Liver (tissue), 9 donors: ENCODE data around the gene ABHD14A. TPM values are rescaled to one million over a fixed set of nuclear protein-coding genes. Genes with fewer than 3 reads are reported as not detected.

Source experiments
- DNase-seq: peaks from one replicate; pipeline ENCODE4 v3.0.0-alpha.2; 2017; ENCODE audit warnings: low spot score
- H3K27ac ChIP-seq, 2 donors: one replicate each; pipeline ENCODE4 v1.7.0; 2013; ENCODE audit warnings: inconsistent platforms in 2 of 2, low read length in 2 of 2, control low read depth in 1 of 2, low read depth in 1 of 2, mild to moderate bottlenecking in 1 of 2
- H3K27me3 ChIP-seq, 4 donors: one replicate each; pipeline versions ENCODE4 v1.6.1 to v1.7.0; 2013; ENCODE audit warnings: low read length in 3 of 4, inconsistent platforms in 1 of 4, mild to moderate bottlenecking in 1 of 4, moderate library complexity in 1 of 4; ENCODE audit not compliant: control insufficient read depth in 4 of 4, insufficient read depth in 4 of 4
- H3K36me3 ChIP-seq, 4 donors: one replicate each; pipeline versions ENCODE4 v1.6.1 to v1.7.0; 2013; ENCODE audit warnings: low read length in 3 of 4, mild to moderate bottlenecking in 3 of 4, low read depth in 1 of 4, moderate library complexity in 1 of 4; ENCODE audit not compliant: control insufficient read depth in 4 of 4, insufficient read depth in 3 of 4
- H3K4me1 ChIP-seq, 4 donors: one replicate each; pipeline versions ENCODE4 v1.6.1 to v1.7.0; 2013; ENCODE audit warnings: low read length in 3 of 4, mild to moderate bottlenecking in 3 of 4, moderate library complexity in 1 of 4; ENCODE audit not compliant: control insufficient read depth in 4 of 4, insufficient read depth in 4 of 4
- H3K4me3 ChIP-seq, 3 donors: one replicate each; pipeline versions ENCODE4 v1.6.1 to v1.7.0; 2013; ENCODE audit warnings: low read length in 3 of 3, control low read depth in 1 of 3, low read depth in 1 of 3, mild to moderate bottlenecking in 1 of 3
- H3K9ac ChIP-seq, 2 donors: one replicate each; pipeline ENCODE4 v1.7.0; 2013; ENCODE audit warnings: low read length in 2 of 2, mild to moderate bottlenecking in 2 of 2, moderate library complexity in 2 of 2, control low read depth in 1 of 2, low read depth in 1 of 2
- H3K9me3 ChIP-seq, 4 donors: one replicate each; pipeline versions ENCODE4 v1.6.1 to v1.7.0; 2013; ENCODE audit warnings: low read length in 3 of 4; ENCODE audit not compliant: control insufficient read depth in 4 of 4
- EGR1 ChIP-seq, 2 donors: IDR thresholded peaks; 2 replicates each; pipeline ENCODE4 v1.6.1; 2016 to 2018; ENCODE audit warnings: antibody characterized with exemption in 2 of 2, low read depth in 2 of 2
- GABPA ChIP-seq, 2 donors: IDR thresholded peaks in 1 of 2; conservative IDR thresholded peaks in 1 of 2; 2 replicates each; pipeline ENCODE4 v1.6.1; 2016; ENCODE audit warnings: antibody characterized with exemption in 2 of 2, mild to moderate bottlenecking in 1 of 2, moderate library complexity in 1 of 2
- HNF4A ChIP-seq, 2 donors: conservative IDR thresholded peaks; 2 replicates each; pipeline ENCODE4 v1.6.1; 2016; ENCODE audit warnings: antibody characterized with exemption in 2 of 2, mild to moderate bottlenecking in 2 of 2
- HNF4G ChIP-seq: IDR thresholded peaks from 2 replicates; pipeline ENCODE4 v1.6.1; 2016; ENCODE audit warnings: antibody characterized with exemption
- REST ChIP-seq: IDR thresholded peaks from 2 replicates; pipeline ENCODE4 v1.6.1; 2016; ENCODE audit warnings: antibody characterized with exemption, mild to moderate bottlenecking
- RXRA ChIP-seq, 2 donors: IDR thresholded peaks; 2 replicates each; pipeline ENCODE4 v1.6.1; 2017 to 2018; ENCODE audit warnings: antibody characterized with exemption in 2 of 2, mild to moderate bottlenecking in 1 of 2
- SP1 ChIP-seq: IDR thresholded peaks from 2 replicates; pipeline ENCODE4 v1.6.1; 2018; ENCODE audit warnings: antibody characterized with exemption, mild to moderate bottlenecking
- TAF1 ChIP-seq: conservative IDR thresholded peaks from 2 replicates; pipeline ENCODE4 v1.6.1; 2016; ENCODE audit warnings: antibody characterized with exemption, mild to moderate bottlenecking
- WGBS: extraction: QIAGEN DNeasy Blood & Tissue Kit; methylation state at CpG from one replicate; pipeline ENCODE4 v1.1.7; 2013; 5-methylcytosine and 5-hydroxymethylcytosine counted together
- polyA plus RNA-seq, 2 donors: library from polyadenylated mRNA; stranded (reverse) in 1 of 2; unstranded in 1 of 2; fragments of 200-250 nt in 1 of 2; fragments of >200 nt in 1 of 2; fragmentation: Nextera tagmentation in 1 of 2; extraction: Ambion mirVana in 1 of 2; gene quantifications; one replicate each; pipeline versions ENCODE4 v1.2.1 to v1.2.3, GENCODE V29; 2013 to 2015
- total RNA-seq, 2 donors: library from RNA; depleted of rRNA; stranded (reverse); fragments of >200 nt; gene quantifications; one replicate each; pipeline ENCODE4 v1.2.3, GENCODE V29; 2014
- TF ChIP-seq, protein P1 (sequence below): IDR thresholded peaks from 2 replicates; pipeline ENCODE4 v1.6.1; 2016; ENCODE audit warnings: antibody characterized with exemption
- donor health status: healthy.
- donor health status: healthy.
- donor health status: healthy.
- donor health status: healthy.
- donor health status: healthy.

Gene ABHD14A
- total RNA-seq (10 to 100 TPM in 1 of 2 donors, 1 to 10 TPM in 1; 8.2 to 10.5 TPM), polyA plus RNA-seq (10 to 100 TPM; 16.3 to 19.9 TPM)

DNA sequence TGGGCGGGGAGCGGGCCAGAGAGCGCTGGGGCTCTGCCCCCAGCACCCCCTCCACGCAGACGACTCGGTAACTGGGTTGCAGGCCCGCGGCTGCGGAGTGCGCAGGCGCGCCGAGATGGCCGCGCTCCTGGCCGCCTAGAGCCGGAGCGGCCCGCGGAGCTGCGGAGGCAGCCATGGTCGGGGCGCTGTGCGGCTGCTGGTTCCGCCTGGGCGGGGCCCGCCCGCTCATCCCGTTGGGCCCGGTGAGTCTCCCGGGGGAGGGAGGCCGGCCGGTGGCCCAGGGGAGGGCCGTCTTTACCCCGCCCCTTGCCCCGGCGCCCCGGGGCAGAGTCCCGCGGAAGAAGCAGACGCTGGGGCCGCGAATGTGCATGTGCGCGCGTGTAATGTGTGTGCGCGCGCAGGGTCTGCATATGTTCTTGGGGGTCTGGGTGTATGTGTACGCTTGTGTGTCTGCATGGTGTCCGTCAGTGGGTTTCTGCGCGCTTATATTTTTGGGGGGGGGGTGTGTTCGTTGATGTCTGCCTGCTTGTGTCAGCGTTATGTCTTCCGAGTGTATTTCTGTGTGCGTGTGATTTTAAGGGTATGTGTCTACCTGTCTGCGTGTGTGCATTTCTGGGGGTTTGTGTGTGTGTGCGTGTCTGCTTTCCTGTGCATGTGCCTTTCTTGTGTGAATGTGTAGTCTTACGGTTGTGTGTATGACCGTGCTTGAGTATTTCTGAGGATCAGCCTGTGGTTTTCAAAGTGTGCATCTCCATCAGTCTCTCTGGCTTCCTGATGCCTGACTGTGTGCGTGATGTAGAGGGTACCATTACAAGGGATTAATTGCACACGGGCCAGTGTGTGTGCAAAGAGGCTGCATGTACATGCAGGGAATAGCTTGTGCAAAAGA lies at the start of gene ABHD14A:
ABHD14A (plus strand) TSS at position 102 of the 889 bp plus-strand sequence; CDS start at position 174, 72 bp downstream.
- H3K4me1 ChIP-seq: peaks cover 11 to 49% (median 37%) of the 10 kb centered on the region in 4 donors
- WGBS: under 1% methylated on average over 63 of the region's 63 CpGs

DNA sequence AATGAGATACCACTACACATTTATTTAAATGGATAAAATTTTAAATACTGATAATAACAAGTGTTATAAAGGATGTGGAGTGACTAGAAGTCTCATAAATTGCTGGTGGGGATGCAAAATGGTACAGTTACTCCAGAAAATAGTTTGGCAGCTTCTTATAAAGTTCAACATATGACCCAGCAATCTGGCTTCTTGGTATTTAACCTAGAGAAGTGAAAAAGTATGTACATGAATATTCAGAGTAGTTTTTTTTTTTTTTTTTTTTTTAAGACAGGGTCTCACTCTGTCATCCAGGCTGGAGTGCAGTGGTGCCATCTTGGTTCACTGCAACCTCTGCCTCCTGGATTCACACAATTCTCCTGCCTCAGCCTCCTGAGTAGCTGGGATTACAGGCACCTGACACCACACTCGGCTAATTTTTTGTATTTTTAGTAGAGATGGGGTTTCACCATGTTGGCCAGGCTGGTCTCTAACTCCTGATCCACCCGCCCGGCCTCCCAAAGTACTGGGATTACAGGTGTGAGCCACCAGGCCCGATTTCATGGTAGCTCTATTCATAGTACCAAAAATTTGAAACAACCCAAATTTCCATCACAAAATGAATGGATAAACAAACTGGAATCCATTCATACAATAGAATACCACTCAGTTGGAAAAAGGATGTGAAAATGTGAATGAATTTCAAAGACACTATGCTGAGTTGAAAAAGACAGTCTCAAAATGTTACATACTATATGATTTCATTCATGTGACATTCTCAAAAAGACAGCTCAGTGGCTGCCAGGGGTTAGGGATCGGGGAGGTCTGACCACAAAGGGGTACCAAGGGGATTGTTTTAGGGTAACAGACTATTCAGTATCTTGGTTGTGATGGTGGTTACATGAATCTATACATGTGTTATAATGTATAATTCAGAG lies 47.5 kb upstream of the ABHD14A start:
- Histone ChIP-seq H3K9me3 (no peaks in the 10 kb centered on the region), H3K27ac (no peak overlapping the region), H3K27me3 (no peaks in the 10 kb centered on the region), H3K36me3 (no peaks in the 10 kb centered on the region), H3K4me3 (no peak overlapping the region), H3K4me1 (no peaks in the 10 kb centered on the region), H3K9ac (no peak overlapping the region)
- no peak for DNase-seq
- WGBS: 90% methylated on average over 5 of the region's 5 CpGs
- TF ChIP-seq HNF4A (conservative IDR thresholded peaks at IDR 0.05) (no peak), REST (no peak)

More for the DNA sequence above, at the start of gene ABHD14A:
- no peaks in the 10 kb centered on the region for H3K9me3 ChIP-seq
- H3K4me3 ChIP-seq: peak within 1 kb of the TSS; percentile 64 to 79 (median 76)
- DNase-seq: peak; percentile 71
- peak in 1 of 2 donors; percentile 31 for TF ChIP-seq RXRA (IDR thresholded peaks at IDR 0.05)
- peak; percentile 92 to 93 for TF ChIP-seq HNF4A (conservative IDR thresholded peaks at IDR 0.05)
- peak; percentile 18 for TF ChIP-seq REST
- peak in 1 of 2 donors; percentile 17 for TF ChIP-seq EGR1 (IDR thresholded peaks at IDR 0.05; ENCODE audit: low read depth in 2 of 2)
- TF ChIP-seq, protein P1, sequence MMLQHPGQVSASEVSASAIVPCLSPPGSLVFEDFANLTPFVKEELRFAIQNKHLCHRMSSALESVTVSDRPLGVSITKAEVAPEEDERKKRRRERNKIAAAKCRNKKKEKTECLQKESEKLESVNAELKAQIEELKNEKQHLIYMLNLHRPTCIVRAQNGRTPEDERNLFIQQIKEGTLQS: no peak
- TF ChIP-seq TAF1: no peak
- TF ChIP-seq SP1: peak; percentile 63
- peak; percentile 86 for TF ChIP-seq HNF4G
- peak in 1 of 2 donors; percentile 37 for TF ChIP-seq GABPA (IDR thresholded peaks at IDR 0.05 in 1 of 2, conservative IDR thresholded peaks at IDR 0.05 in 1 of 2)
- H3K27me3 ChIP-seq: no peaks in the 10 kb centered on the region
- peak within 1 kb of the TSS; percentile 94 to 97 for H3K27ac ChIP-seq
- H3K9ac ChIP-seq: peak within 1 kb of the TSS; percentile 92 to 95
- no peaks in the 10 kb centered on the region for H3K36me3 ChIP-seq
